Stimulated activated CD4-positive, alpha-beta T cell treated with anti-CD3 and anti-CD28 coated beads, TNF-alpha, amount 100 ng/mL, for 4 hours (primary cell): ENCODE measurements around the gene TENM3.
"Not testable (repeated sequence)": the region's sequence is repeated elsewhere in the genome, so short reads cannot be mapped to it uniquely, and the experiment has no call there.

Experiments
- DNase-seq, 3 experiments: peaks; one replicate each; pipeline ENCODE4 v3.0.0-alpha.2; 2020; ENCODE audit warnings: low read depth in 3 of 3

The TENM3 gene

GRCh38 chr4:182243204-182243603, at the start of gene TENM3:
TENM3 (plus strand) TSS chr4:182243402; CDS start chr4:182324021, 80,619 bp downstream.
- not testable (repeated sequence) for DNase-seq

GRCh38 chr4:182194091-182194824, 48.9 kb upstream of the TENM3 start:
- DNase-seq: no peak

GRCh38 chr4:182197611-182198010, 45.6 kb upstream of the TENM3 start:
- DNase-seq: no peak

GRCh38 chr4:182201871-182202270, 41.3 kb upstream of the TENM3 start:
- DNase-seq: no peak

GRCh38 chr4:182202650-182203049, 40.6 kb upstream of the TENM3 start:
- DNase-seq: no peak

GRCh38 chr4:182203872-182204411, 39.3 kb upstream of the TENM3 start:
- DNase-seq: no peak

- DNase-seq: no peak
These were observed 37.9 kb upstream of the TENM3 start for GRCh38 chr4:182205306-182205705.

GRCh38 chr4:182206266-182206665, 36.9 kb upstream of the TENM3 start:
- no peak for DNase-seq

GRCh38 chr4:182206916-182207315, 36.3 kb upstream of the TENM3 start:
- DNase-seq: no peak

GRCh38 chr4:182207830-182208396, 35.3 kb upstream of the TENM3 start:
- DNase-seq: no peak

GRCh38 chr4:182208526-182209050, 34.6 kb upstream of the TENM3 start:
- DNase-seq: no peak

- no peak for DNase-seq
These were observed 30.9 kb upstream of the TENM3 start for GRCh38 chr4:182212211-182212761.

- no peak for DNase-seq
These were observed 30.2 kb upstream of the TENM3 start for GRCh38 chr4:182213004-182213403.

GRCh38 chr4:182215148-182215547, 28.1 kb upstream of the TENM3 start:
- DNase-seq: no peak

- DNase-seq: no peak
These were observed 27.2 kb upstream of the TENM3 start for GRCh38 chr4:182216005-182216404.

GRCh38 chr4:182219411-182220056, 23.7 kb upstream of the TENM3 start:
- DNase-seq: no peak

GRCh38 chr4:182221987-182222386, 21.2 kb upstream of the TENM3 start:
- no peak for DNase-seq

- DNase-seq: no peak
These were observed 20.4 kb upstream of the TENM3 start for GRCh38 chr4:182222766-182223165.

GRCh38 chr4:182223708-182224107, 19.5 kb upstream of the TENM3 start:
- no peak for DNase-seq

GRCh38 chr4:182224192-182224850, 18.9 kb upstream of the TENM3 start:
- DNase-seq: no peak

- DNase-seq: no peak
These were observed 17.8 kb upstream of the TENM3 start for GRCh38 chr4:182225257-182225852.
